BLaER1 treated with 17β-estradiol and CSF1 and Interleukin-3, amounts not matched to agents 10 nM and 100 nM (cell line): Measurements from ENCODE around the gene RIOK3.

Experiments
- H3K27ac ChIP-seq, 11 experiments: shearing (Covaris generic); formaldehyde crosslinking; 2 replicates each; pipeline ENCODE4 v1.8.1; 2022
- H3K27me3 ChIP-seq, 11 experiments: shearing (Covaris generic); formaldehyde crosslinking; 2 replicates each; pipeline ENCODE4 v1.8.1; 2022
- H3K36me3 ChIP-seq, 11 experiments: shearing (Covaris generic); formaldehyde crosslinking; 2 replicates each; pipeline ENCODE4 v1.8.1; 2022
- H3K4me1 ChIP-seq, 10 experiments: shearing (Covaris generic); formaldehyde crosslinking; 2 replicates each; pipeline ENCODE4 v1.8.1; 2022
- H3K4me2 ChIP-seq, 11 experiments: shearing (Covaris generic); formaldehyde crosslinking; 2 replicates each; pipeline ENCODE4 v1.8.1; 2022
- H3K4me3 ChIP-seq, 10 experiments: shearing (Covaris generic); formaldehyde crosslinking; 2 replicates each; pipeline ENCODE4 v1.8.1; 2022
- H3K9ac ChIP-seq, 11 experiments: shearing (Covaris generic); formaldehyde crosslinking; 2 replicates each; pipeline ENCODE4 v1.8.1; 2022
- H3K9me3 ChIP-seq, 11 experiments: shearing (Covaris generic); formaldehyde crosslinking; replicated peaks in 1 of 11; 2 replicates each; pipeline ENCODE4 v1.8.1; 2022
- H4K20me1 ChIP-seq, 11 experiments: shearing (Covaris generic); formaldehyde crosslinking; 2 replicates each; pipeline ENCODE4 v1.8.1; 2022
- Cebpa-rat ChIP-seq, 11 experiments: shearing (Covaris generic); IDR thresholded peaks; 2 replicates each; pipeline ENCODE4 v1.8.1; 2022

Gene RIOK3

DNA sequence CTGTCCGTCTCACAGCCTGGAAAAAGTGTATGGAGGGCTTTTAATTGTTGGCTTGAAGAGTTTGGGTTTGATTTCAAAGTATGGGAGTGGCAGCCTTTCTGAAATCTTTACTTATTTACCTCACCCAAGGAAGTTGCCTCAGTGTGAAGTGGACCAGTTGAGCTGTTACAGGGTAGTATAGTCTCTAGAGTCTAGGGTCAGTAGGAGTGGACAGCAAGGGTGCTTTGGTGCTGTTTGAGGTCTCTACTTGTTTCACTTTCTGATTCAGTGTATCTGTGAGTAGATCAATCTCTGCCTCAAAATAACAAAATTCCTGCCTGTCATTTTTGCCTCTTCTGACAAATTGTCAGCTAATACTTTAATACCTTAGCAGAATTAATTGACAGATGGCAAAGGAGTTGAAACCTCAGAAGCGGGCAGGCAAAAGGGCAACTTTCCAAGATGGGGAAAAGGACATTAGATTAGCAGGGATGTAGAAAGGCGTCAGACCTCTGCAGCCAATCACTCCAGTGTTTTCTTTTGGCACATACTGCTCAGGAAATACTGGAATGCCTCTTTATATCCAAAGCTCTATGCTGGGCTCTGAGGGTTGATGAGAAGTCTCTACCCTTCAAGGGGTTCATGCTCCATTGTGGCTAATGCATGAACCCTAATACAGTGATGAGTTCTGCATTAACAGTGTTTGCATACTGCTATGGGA lies 5.9 kb downstream of the RIOK3 start:
- no peak for TF ChIP-seq Cebpa-rat (IDR thresholded peaks at IDR 0.05)
- H3K9ac ChIP-seq, result no peak overlapping the region
- H3K9me3 ChIP-seq, result 0 out of 22 replicates have a peak, but pooled peaks cover 0 to 4% (median 0%) of the 10 kb centered on the region in 11 experiments
- H3K27me3 ChIP-seq, result no peaks in the 10 kb centered on the region
- H3K4me3 ChIP-seq, result no peak overlapping the region
- H3K36me3 ChIP-seq, result peaks cover 57 to 91% (median 81%) of the 10 kb centered on the region in 11 experiments
- peaks cover 58 to 100% (median 93%) of the 10 kb centered on the region in 11 experiments for H4K20me1 ChIP-seq
- peaks cover 36 to 75% (median 53%) of the 10 kb centered on the region in 10 experiments for H3K4me1 ChIP-seq
- H3K4me2 ChIP-seq, result peak overlapping the region; percentile 31 to 97 (median 67); a peak in 18 of 22 replicates
- H3K27ac ChIP-seq, result peak overlapping the region in 8 of 11 experiments; percentile 3 to 47 (median 24); a peak in 7 of 22 replicates

DNA sequence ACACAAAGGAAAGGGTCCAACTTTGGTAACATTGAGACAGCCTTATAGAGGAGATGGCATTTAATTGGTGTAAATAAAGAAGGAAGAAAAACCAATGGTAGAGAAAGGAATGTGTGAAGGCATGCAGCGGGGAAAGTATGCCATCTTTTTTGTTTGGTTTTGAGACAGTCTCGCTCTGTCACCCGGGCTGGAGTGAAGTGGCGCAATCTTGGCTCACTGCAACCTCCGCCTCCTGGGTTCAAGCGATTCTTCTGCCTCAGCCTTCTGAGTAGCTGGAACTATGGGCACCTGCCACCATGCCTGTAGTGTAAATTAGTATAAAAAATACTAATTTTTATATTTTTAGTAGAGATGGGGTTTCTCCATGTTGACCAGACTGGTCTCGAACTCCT lies 6.4 kb downstream of the RIOK3 start:
- 0 out of 22 replicates have a peak, but pooled peaks cover 0 to 4% (median 0%) of the 10 kb centered on the region in 11 experiments for H3K9me3 ChIP-seq
- peaks cover 57 to 100% (median 87%) of the 10 kb centered on the region in 11 experiments for H4K20me1 ChIP-seq
- H3K4me2 ChIP-seq, result peak overlapping the region in 10 of 11 experiments; percentile 15 to 97 (median 68); a peak in 14 of 22 replicates
- peaks cover 31 to 72% (median 49%) of the 10 kb centered on the region in 10 experiments for H3K4me1 ChIP-seq
- no peaks in the 10 kb centered on the region for H3K27me3 ChIP-seq
- TF ChIP-seq Cebpa-rat (IDR thresholded peaks at IDR 0.05), result no peak
- no peak overlapping the region for H3K9ac ChIP-seq
- peaks cover 62 to 96% (median 86%) of the 10 kb centered on the region in 11 experiments for H3K36me3 ChIP-seq
- H3K27ac ChIP-seq, result peak overlapping the region in 2 of 11 experiments; percentile 8 to 44; a peak in 2 of 22 replicates
- no peak overlapping the region for H3K4me3 ChIP-seq

DNA sequence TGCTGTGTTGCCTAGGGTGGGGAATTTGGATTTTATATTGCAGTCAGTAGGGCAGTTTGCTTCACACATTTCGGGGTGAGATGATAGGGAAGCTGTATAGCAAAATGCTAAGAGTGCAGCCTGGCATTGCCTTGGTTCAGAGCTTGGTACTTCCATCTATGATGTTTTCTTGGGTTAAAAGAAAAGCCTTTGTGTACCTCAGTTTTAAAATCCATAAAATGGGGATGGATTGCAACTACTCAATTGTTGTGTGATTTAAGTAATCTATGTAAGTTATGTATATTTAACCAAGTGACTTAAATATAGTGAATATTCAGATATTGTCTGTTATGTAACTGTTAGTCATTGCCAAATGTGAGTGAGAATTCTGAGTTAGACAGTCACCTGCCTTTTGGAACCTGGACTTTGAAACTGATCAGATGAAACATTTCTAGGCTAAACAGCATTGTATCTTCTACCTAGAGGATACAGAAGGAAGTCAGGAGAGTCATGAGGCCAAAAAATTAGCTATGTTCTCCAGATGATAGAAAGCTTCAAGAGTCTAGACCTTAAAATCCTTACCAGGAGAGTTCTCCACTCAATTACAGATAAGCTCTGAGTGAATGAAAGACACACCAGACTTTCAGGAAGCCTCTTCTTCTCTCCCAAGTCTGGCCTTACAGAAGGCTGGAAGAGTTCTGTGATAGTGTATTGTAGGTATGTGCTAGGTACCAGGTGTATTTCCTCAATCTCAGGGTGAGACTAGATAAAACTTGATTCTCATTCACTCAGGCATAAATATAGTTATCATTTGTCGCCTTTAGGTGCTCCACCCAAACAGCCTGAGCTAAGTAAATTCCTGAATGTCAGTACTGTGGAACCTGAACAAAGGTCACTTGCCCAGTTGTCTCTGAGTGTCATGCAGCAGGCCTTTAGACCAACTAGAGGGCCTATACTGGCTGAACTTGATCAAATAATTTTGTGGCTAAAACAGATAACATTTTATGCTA lies 7.5 kb downstream of the RIOK3 start:
- no peaks in the 10 kb centered on the region for H3K27me3 ChIP-seq
- H3K36me3 ChIP-seq, result peaks cover 66 to 99% (median 92%) of the 10 kb centered on the region in 11 experiments
- no peak for TF ChIP-seq Cebpa-rat (IDR thresholded peaks at IDR 0.05)
- H3K9ac ChIP-seq, result no peak overlapping the region
- H4K20me1 ChIP-seq, result peaks cover 54 to 100% (median 77%) of the 10 kb centered on the region in 11 experiments
- no peak overlapping the region for H3K4me3 ChIP-seq
- peak overlapping the region in 1 of 11 experiments; percentile 97; a peak in 2 of 22 replicates for H3K4me2 ChIP-seq
- H3K27ac ChIP-seq, result no peak overlapping the region
- peaks cover 24 to 61% (median 39%) of the 10 kb centered on the region in 10 experiments for H3K4me1 ChIP-seq
- 0 out of 22 replicates have a peak, but pooled peaks cover 0 to 2% (median 0%) of the 10 kb centered on the region in 11 experiments for H3K9me3 ChIP-seq

DNA sequence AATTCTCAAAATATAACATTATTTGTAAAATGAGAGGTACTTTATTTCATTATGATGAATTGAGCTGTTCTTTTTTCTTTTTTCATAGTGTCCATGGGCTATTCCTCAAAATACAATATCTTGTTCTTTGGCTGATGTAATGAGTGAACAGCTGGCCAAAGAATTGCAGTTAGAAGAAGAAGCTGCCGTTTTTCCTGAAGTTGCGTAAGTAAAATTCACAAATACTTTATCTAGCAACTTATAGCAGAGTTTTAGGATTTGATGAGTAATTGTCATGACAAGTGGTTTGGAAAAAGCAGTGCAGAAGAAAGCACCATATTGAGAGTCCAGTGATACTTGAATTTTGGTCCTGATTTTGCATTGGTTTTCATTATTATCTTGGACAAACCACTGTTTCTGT lies 9.8 kb downstream of the RIOK3 start:
- Histone ChIP-seq H3K9ac (no peak overlapping the region), H3K4me1 (peaks cover 9 to 38% (median 23%) of the 10 kb centered on the region in 10 experiments), H3K27ac (no peak overlapping the region), H3K4me3 (no peak overlapping the region), H3K9me3 (no peaks in the 10 kb centered on the region), H3K4me2 (no peak overlapping the region), H4K20me1 (peaks cover 44 to 100% (median 57%) of the 10 kb centered on the region in 11 experiments), H3K36me3 (peaks cover 79 to 99% (median 96%) of the 10 kb centered on the region in 11 experiments), H3K27me3 (no peaks in the 10 kb centered on the region)
- TF ChIP-seq Cebpa-rat (IDR thresholded peaks at IDR 0.05), result 0 out of 22 replicates have a peak, but pooled peaks of 1 of the 11 experiments have one; percentile 10

DNA sequence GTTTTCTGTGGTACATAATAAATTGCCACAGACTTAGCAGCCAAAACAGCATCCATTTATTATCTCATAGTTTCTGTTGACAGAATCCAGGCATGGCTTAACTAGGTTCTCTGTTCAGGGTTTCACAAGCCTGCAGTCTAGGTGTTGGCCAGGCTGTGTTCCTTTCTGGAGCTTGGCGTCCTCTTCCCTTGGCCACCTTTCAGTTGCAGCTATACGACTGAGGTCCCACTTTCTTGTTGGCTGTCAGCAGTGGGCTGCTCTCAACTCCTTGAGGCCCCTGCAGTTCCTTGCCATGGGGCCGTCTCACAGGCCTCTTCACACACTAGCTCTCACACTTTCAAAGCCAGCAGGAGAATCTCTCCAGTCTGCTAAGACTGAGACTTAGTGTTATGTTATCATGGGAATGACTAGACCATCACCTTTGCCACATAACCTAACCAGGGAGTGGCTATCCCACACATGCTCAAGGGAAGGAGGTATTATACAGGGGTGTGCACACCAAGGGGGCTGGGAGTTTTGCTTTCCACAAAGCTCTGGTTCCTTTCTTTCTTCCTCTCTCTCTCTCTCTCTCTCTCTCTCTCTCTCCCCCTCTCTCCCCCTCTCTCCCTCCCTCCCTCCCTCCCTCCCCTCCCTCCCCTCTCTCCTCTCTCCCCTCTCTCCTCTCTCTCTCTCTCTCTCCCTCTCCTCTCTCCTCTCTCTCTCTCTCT lies 15.8 kb downstream of the RIOK3 start:
- H3K4me2 ChIP-seq, result no peak overlapping the region
- H4K20me1 ChIP-seq, result peaks cover 0 to 95% (median 0%) of the 10 kb centered on the region in 11 experiments; a peak in 9 of 22 replicates
- peaks cover 0 to 12% (median 0%) of the 10 kb centered on the region in 10 experiments; a peak in 4 of 20 replicates for H3K4me1 ChIP-seq
- H3K27ac ChIP-seq, result no peak overlapping the region
- H3K9me3 ChIP-seq, result no peaks in the 10 kb centered on the region
- no peaks in the 10 kb centered on the region for H3K27me3 ChIP-seq
- H3K4me3 ChIP-seq, result no peak overlapping the region
- no peak for TF ChIP-seq Cebpa-rat (IDR thresholded peaks at IDR 0.05)
- H3K36me3 ChIP-seq, result peaks cover 94 to 98% (median 97%) of the 10 kb centered on the region in 11 experiments
- no peak overlapping the region for H3K9ac ChIP-seq

DNA sequence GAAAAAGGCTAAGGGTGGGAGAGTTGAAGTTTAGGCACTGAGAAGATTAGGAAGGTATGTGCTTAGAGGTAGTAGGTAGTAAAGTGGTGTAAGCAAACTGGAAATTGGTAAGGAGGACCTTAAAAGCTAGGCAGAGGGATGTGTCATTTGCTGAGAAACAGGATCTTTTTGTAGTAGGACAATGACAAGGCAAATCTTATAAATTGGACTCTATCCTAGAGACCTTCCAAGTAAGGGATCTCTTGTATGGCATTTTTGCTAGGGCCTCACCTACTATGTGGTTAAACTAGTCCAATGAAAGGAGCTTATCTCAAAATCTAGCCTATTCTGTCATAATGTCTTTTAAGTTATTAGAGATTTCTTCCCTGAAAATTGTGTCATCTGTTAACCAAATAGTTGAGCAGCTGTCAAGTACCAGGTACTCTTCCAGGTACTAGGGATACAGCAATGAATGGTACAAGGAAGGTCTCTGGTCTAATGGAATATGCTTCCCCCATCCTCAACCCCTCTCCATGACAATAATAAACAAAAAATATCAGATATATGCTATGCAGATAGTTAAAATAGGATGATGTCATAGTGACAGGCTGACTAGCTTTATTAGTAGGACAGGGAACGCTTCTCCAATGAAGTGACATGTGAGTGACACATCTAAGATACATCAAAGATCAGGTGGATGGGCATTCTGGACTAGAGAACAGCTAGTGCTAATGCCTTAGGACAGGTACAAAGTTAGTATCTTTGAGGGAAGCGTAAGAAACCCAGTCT lies 17.7 kb downstream of the RIOK3 start:
- Histone ChIP-seq H3K9me3 (no peaks in the 10 kb centered on the region), H3K4me1 (peaks cover 0 to 12% (median 0%) of the 10 kb centered on the region in 10 experiments; a peak in 4 of 20 replicates), H3K4me2 (no peak overlapping the region), H3K27me3 (no peaks in the 10 kb centered on the region), H4K20me1 (peaks cover 0 to 94% (median 5%) of the 10 kb centered on the region in 11 experiments; a peak in 9 of 22 replicates), H3K4me3 (no peak overlapping the region), H3K9ac (no peak overlapping the region), H3K27ac (no peak overlapping the region), H3K36me3 (peaks cover 96 to 98% (median 98%) of the 10 kb centered on the region in 11 experiments)
- TF ChIP-seq Cebpa-rat (IDR thresholded peaks at IDR 0.05), result no peak

DNA sequence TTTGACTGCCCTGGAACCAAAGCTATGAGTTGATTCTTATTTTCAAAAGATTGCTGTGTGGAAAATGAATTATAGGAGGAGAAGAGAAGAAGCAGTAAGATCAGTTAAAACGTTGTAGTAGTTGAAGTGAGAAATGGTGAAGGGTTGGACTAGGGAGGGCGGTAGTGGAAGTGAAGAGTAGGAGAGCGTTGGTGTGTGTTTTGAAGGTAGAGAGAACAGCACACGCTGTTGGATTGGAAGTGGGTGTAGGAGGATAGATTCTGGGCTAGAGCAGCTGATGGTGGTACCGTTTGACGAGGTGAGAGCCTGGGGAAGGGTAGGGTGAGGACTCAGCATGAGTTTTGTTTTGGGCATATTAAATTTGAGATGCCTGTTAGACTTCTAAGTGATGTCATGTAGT lies 18.4 kb downstream of the RIOK3 start:
- no peak for TF ChIP-seq Cebpa-rat (IDR thresholded peaks at IDR 0.05)
- Histone ChIP-seq H3K9ac (no peak overlapping the region), H3K9me3 (no peaks in the 10 kb centered on the region), H3K4me3 (no peak overlapping the region), H3K27me3 (no peaks in the 10 kb centered on the region), H3K4me2 (no peak overlapping the region), H3K36me3 (peaks cover 96 to 98% (median 98%) of the 10 kb centered on the region in 11 experiments), H3K4me1 (peaks cover 0 to 12% (median 0%) of the 10 kb centered on the region in 10 experiments; a peak in 4 of 20 replicates), H3K27ac (no peak overlapping the region), H4K20me1 (peaks cover 0 to 94% (median 5%) of the 10 kb centered on the region in 11 experiments; a peak in 9 of 22 replicates)
